HFFc6 (cell line): Measurements from ENCODE around the gene GOLGA6L7. TPM values are rescaled to one million over a fixed set of nuclear protein-coding genes. Genes with fewer than 3 reads are reported as not detected.

Source experiments
- DNase-seq: peaks from one replicate; pipeline ENCODE4 v3.0.0-alpha.2; 2018
- H3K27ac Mint-ChIP-seq: 2 replicates; pipeline ENCODE4 v1.8.0; 2020; ENCODE audit warnings: mild to moderate bottlenecking, mixed read lengths
- H3K27me3 Mint-ChIP-seq: 2 replicates; pipeline ENCODE4 v1.8.0; 2021; ENCODE audit warnings: mild to moderate bottlenecking, moderate library complexity, mixed read lengths; ENCODE audit not compliant: insufficient read depth
- H3K36me3 Mint-ChIP-seq: 2 replicates; pipeline ENCODE4 v1.8.0; 2021; ENCODE audit warnings: low read depth, mixed read lengths
- H3K4me1 Mint-ChIP-seq: 2 replicates; pipeline ENCODE4 v1.8.0; 2020; ENCODE audit warnings: low read depth, mixed read lengths
- H3K4me3 Mint-ChIP-seq: 2 replicates; pipeline ENCODE4 v1.8.0; 2020; ENCODE audit warnings: mild to moderate bottlenecking, moderate library complexity, mixed read lengths
- H3K9me3 Mint-ChIP-seq: 2 replicates; pipeline ENCODE4 v1.8.0; 2020; ENCODE audit warnings: mild to moderate bottlenecking, mixed read lengths
- total RNA-seq, 6 experiments: library from RNA; stranded (reverse); fragmentation: NEBNext Ultra II Directional; extraction: Animal tissue kit (Norgen Biotek cat#: 25700); gene quantifications; 2 replicates in 1 of 6; 3 replicates in 5 of 6; pipeline ENCODE4 v1.2.3, GENCODE V29; 2021
- TF ChIP-seq, protein P1 (sequence below): fragments of 200-600 bp; sonication (generic); IDR thresholded peaks from 2 replicates; pipeline ENCODE4 v1.5.0; 2021; ENCODE audit warnings: antibody characterized with exemption, mild to moderate bottlenecking

GOLGA6L7 gene
- total RNA-seq, 6 experiments from 2014 or later: not detected

- no peak overlapping the region for H3K4me3 Mint-ChIP-seq
- H3K27ac Mint-ChIP-seq: no peak overlapping the region
- TF ChIP-seq, protein P1, sequence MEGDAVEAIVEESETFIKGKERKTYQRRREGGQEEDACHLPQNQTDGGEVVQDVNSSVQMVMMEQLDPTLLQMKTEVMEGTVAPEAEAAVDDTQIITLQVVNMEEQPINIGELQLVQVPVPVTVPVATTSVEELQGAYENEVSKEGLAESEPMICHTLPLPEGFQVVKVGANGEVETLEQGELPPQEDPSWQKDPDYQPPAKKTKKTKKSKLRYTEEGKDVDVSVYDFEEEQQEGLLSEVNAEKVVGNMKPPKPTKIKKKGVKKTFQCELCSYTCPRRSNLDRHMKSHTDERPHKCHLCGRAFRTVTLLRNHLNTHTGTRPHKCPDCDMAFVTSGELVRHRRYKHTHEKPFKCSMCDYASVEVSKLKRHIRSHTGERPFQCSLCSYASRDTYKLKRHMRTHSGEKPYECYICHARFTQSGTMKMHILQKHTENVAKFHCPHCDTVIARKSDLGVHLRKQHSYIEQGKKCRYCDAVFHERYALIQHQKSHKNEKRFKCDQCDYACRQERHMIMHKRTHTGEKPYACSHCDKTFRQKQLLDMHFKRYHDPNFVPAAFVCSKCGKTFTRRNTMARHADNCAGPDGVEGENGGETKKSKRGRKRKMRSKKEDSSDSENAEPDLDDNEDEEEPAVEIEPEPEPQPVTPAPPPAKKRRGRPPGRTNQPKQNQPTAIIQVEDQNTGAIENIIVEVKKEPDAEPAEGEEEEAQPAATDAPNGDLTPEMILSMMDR: no peak
- no peaks in the 10 kb centered on the region for H3K36me3 Mint-ChIP-seq
- DNase-seq: no peak
- peaks cover 12% of the 10 kb centered on the region for H3K4me1 Mint-ChIP-seq
- H3K27me3 Mint-ChIP-seq: peaks cover 3% of the 10 kb centered on the region
- H3K9me3 Mint-ChIP-seq: no peaks in the 10 kb centered on the region
These were observed 40.5 kb upstream of the GOLGA6L7 start for GRCh38 chr15:28888900-28889299.

GRCh38 chr15:28888302-28888894 lies 40.0 kb upstream of the GOLGA6L7 start:
- peaks cover 3% of the 10 kb centered on the region for H3K27me3 Mint-ChIP-seq
- peaks cover 9% of the 10 kb centered on the region for H3K4me1 Mint-ChIP-seq
- H3K27ac Mint-ChIP-seq: no peak overlapping the region
- TF ChIP-seq, protein P1: no peak
- no peak for DNase-seq
- H3K9me3 Mint-ChIP-seq: no peaks in the 10 kb centered on the region
- no peak overlapping the region for H3K4me3 Mint-ChIP-seq
- H3K36me3 Mint-ChIP-seq: no peaks in the 10 kb centered on the region

DNA sequence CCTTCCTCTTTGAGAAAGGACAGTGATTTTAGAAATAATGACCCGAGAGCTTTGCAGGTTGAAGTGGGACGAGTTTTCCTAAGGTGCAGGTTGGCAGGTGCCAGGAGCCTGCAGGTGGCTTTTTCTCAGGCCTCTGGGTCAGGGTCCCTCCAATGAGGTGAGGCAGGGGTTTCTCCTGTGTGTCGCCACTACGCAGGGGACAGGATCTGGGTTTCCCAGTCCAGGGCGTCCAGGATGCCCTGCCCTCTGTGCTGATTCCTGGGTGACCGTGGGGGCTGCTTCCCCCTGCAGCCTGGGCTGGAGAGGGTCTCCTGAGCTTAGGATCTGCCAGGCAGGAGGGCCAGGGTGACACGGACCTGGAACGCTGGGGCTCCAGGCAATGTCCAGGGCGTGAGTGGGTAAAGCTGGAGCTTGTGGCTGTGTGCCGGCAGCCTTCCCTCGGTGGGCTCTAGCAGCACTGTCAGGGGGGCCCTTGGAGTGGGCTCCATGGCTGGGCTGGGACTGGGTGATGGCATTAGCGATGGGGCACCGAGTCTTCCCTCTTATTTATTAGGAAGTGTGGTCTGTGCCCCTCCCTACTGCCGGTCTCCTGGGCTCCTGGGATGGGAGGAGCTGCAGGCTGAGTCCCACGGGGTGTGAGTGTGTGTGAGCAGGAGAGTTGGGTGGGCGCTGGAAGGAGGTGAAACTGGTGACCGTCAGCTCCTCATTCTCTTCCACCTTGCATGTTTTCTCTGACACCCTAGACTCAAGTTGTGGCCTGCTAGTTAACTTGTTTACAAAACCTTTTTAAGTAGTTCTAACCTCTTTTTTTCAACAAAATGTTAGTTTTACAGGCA lies 39.1 kb upstream of the GOLGA6L7 start:
- Mint-ChIP-seq H3K4me1 (peaks cover 1% of the 10 kb centered on the region; the same call in 1 of the 2 replicates), H3K27me3 (peaks cover 3% of the 10 kb centered on the region), H3K36me3 (no peaks in the 10 kb centered on the region), H3K27ac (no peak overlapping the region), H3K4me3 (peak overlapping the region; percentile 79), H3K9me3 (no peaks in the 10 kb centered on the region)
- TF ChIP-seq, protein P1: no peak
- DNase-seq: no peak

- Mint-ChIP-seq H3K9me3 (no peaks in the 10 kb centered on the region), H3K4me3 (peak overlapping the region; percentile 79), H3K27ac (no peak overlapping the region), H3K36me3 (no peaks in the 10 kb centered on the region), H3K27me3 (peaks cover 3% of the 10 kb centered on the region), H3K4me1 (no peaks in the 10 kb centered on the region)
- DNase-seq: no peak
- TF ChIP-seq, protein P1: no peak
These were observed 38.2 kb upstream of the GOLGA6L7 start for GRCh38 chr15:28886431-28887338.

DNA sequence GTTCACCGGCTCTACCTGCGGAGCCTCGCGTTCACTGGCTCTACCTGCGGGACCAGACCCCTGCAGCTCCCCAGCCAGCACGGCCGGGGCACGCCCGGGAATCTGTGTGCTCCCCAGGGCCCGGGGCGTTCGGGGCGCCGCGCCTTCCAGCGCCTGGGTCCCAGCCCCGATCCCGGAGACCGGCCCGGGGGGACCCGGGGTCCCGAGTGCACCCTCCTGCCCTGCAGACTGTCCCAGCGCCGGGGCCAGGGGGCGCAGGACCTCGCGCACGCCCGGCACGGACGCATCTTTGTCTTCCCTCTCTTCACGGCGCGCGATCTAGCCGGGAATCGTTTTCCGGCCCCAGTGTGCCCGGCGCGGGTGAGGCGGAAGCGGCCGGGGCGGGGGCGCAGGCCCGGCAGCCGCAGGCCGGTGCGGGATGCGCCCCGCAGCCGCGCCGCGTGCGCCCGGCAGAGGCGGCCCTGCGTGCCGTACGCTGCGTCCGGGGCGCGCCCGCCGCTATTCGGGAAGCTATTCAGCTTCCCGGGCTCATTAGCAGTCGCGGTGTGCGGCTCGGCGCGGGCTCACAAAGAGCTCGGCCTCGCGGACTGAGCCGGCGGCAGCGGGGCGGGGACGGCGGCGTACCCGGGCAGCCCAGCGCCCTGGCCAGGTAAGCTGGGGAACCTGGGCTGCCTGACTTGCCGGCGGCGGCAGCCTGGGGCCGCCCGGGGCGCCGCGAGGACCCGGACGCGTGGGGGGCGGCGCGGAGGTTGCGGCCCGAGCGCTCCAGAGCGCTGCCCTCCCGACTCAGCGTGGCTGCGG lies 37.4 kb upstream of the GOLGA6L7 start, which contains the start of gene APBA2:
APBA2 (plus strand) TSS at position 345 of the 801 bp plus-strand sequence. CDS start 167,911 bp downstream, outside the sequence.
- Mint-ChIP-seq H3K9me3 (no peaks in the 10 kb centered on the region), H3K27ac (no peak within 1 kb of the TSS), H3K36me3 (no peaks in the 10 kb centered on the region), H3K4me1 (no peaks in the 10 kb centered on the region), H3K4me3 (peak within 1 kb of the TSS; percentile 79), H3K27me3 (peaks cover 6% of the 10 kb centered on the region)
- DNase-seq: no peak
- TF ChIP-seq, protein P1: no peak
